GM12892 (cell line): Measurements from ENCODE around the gene HSCB.

Experiments used
- DNase-seq: peaks from one replicate; pipeline ENCODE4 v3.0.0; 2011; ENCODE audit not compliant: insufficient read length
- FAIRE-seq: peaks from 2 replicates; lab custom pipeline; 2011; peaks lifted over from hg19 to GRCh38; lab: Jason Lieb, UNC
- POLR2A ChIP-seq: IDR thresholded peaks from 2 replicates; pipeline ENCODE4 v1.6.1; 2011; ENCODE audit warnings: low read depth, low read length, control low read depth
- POLR2AphosphoS5 ChIP-seq: IDR thresholded peaks from 2 replicates; pipeline ENCODE4 v1.6.1; 2011; ENCODE audit warnings: low read depth, low read length, control low read depth
- TAF1 ChIP-seq: IDR thresholded peaks from 2 replicates; pipeline ENCODE4 v1.6.1; 2011; ENCODE audit warnings: low read depth, mild to moderate bottlenecking, control low read depth, low read length, borderline replicate concordance

Gene HSCB

GRCh38 chr22:28773461-28773867, 31.6 kb downstream of the HSCB start:
- DNase-seq: peak; percentile 23
- peak; percentile 76 for FAIRE-seq
- TF ChIP-seq POLR2AphosphoS5: no peak
- no peak for TF ChIP-seq POLR2A
- TF ChIP-seq TAF1: no peak

DNA sequence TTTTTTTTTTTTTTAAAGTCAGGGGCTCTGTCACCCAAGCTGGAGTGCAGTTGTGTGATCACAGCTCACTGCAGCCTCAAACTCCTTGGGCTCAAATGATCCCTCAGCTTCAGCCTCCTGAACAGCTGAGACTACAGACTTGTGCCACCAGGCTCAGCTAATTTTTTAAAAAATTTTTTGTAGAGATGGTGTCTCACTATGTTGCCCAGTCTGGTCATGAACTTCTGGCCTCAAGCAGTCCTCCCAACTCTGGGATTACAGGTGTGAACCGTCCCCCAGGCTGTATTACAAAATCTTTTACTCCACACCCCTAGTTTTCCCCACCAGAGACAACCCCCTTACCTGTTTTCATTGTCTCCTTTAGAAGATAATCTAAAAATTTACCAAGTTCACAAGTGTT, 32.5 kb downstream of the HSCB start:
- FAIRE-seq: no peak

GRCh38 chr22:28779833-28780232, 38.0 kb downstream of the HSCB start:
- TF ChIP-seq POLR2A: no peak
- no peak for TF ChIP-seq TAF1
- TF ChIP-seq POLR2AphosphoS5: no peak
- no peak for FAIRE-seq
- no peak for DNase-seq

More for the DNA sequence above, 32.5 kb downstream of the HSCB start:
- TF ChIP-seq POLR2AphosphoS5: no peak
- TF ChIP-seq TAF1: no peak
- no peak for TF ChIP-seq POLR2A
- DNase-seq: no peak

- no peak for FAIRE-seq
- DNase-seq: no peak
- TF ChIP-seq TAF1: no peak
- no peak for TF ChIP-seq POLR2A
- no peak for TF ChIP-seq POLR2AphosphoS5
Observed at GRCh38 chr22:28780296-28780695, 38.5 kb downstream of the HSCB start.

DNA sequence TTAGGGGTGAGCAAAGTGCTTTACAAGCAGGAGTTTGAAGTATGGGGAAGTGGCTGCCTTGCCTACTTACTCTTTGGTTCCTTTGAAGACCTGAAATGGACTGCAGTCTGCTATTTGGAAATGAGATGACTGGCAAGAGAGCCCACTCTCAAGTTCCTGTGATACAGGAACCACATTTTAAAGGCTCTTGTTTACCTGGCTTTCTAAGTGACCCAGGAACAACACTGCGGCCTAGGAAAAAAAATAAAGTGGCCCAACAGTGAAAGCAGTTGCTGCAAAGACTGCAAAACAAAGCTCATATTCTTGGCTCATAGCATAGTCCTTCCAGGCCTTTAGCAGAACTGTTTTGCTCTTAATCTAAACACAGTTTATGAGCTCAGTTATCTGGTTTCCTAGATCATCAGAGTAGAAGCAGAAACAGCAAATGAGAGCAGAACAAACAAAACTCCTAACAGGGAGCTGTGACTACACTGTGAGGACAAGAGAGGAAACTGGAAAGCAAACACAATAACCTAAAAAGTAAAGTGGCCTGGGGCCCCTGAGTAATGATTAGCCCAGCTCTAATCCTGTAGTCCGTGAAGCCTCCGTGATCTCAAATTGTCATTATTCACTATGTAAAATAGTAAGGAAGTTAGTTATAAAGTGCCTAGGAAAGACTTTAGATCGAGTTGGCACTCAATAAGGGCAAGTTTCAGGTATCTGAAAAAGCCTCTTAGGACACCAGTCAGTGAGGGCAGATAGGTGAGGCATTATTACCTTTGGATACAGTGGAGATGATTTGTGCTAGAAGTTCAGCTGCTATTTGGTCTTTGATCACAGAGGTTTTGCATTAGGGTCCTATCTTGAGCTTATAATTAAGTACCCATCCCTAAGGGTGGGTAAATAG, 42.2 kb downstream of the HSCB start:
- no peak for FAIRE-seq
- no peak for DNase-seq
- TF ChIP-seq TAF1 (no peak), POLR2AphosphoS5 (no peak), POLR2A (no peak)

GRCh38 chr22:28788601-28789000, 46.8 kb downstream of the HSCB start:
- FAIRE-seq: no peak
- no peak for DNase-seq
- no peak for TF ChIP-seq TAF1
- TF ChIP-seq POLR2A: no peak
- TF ChIP-seq POLR2AphosphoS5: no peak

GRCh38 chr22:28791124-28791523, 49.3 kb downstream of the HSCB start:
- no peak for TF ChIP-seq POLR2A
- TF ChIP-seq POLR2AphosphoS5: no peak
- no peak for TF ChIP-seq TAF1
- FAIRE-seq (peak; percentile 24), DNase-seq (no peak)

DNA sequence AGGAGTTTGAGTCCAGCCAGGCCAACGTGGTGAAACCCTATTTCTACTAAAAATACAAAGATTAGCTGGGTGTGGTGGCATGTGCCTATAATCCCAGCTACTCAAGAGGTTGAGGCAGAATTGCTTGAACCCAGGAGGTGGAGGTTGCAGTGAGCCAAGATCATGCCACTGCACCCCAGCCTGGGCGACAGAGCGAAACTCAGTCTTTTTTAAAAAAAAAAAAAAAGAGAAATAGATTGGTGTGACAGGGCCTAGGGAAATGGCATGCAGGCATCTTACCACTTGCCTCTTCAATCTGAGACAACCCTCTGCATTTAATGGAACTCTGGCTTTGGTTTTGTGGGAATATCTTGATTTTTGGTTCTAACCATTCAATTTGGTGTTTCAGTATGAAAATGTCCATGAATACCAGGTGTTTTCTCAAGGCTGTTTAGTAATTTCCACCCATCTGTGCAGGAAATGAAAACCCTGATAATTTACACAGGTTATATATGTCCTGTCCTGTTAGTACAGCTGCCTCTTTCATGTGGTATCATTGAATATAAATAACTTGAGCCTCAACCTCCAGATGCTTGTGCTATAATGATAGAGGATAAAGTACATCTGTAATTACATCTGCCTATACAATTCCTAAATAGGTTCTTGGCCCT, 50.1 kb downstream of the HSCB start:
- FAIRE-seq: peak; percentile 80
- TF ChIP-seq TAF1: no peak
- TF ChIP-seq POLR2AphosphoS5: no peak; the same call in 1 of the 2 replicates
- no peak for TF ChIP-seq POLR2A
- no peak for DNase-seq

- FAIRE-seq (peak; percentile 77), DNase-seq (no peak)
- TF ChIP-seq POLR2AphosphoS5 (0 out of 2 replicates have a peak, but pooled peaks have one; percentile 27), POLR2A (peak; percentile 10; the same call in 1 of the 2 replicates), TAF1 (no peak)
Observed at GRCh38 chr22:28792491-28793383, 50.9 kb downstream of the HSCB start.

GRCh38 chr22:28793976-28794584, 52.2 kb downstream of the HSCB start:
- FAIRE-seq (no peak), DNase-seq (no peak)

More at GRCh38 chr22:28793976-28794584, 52.2 kb downstream of the HSCB start:
- TF ChIP-seq POLR2A: no peak
- no peak for TF ChIP-seq POLR2AphosphoS5
- TF ChIP-seq TAF1: no peak
